Adrenal gland (tissue), 5 donors: ENCODE measurements around the gene MGME1.

Source experiments
- CTCF ChIP-seq, 6 experiments: fragments of 450-650 bp in 4 of 6; fragments of 200-600 bp in 2 of 6; sonication (generic) in 1 of 6; IDR thresholded peaks; 1 replicate in 5 of 6; 2 replicates in 1 of 6; pipeline versions ENCODE4 v1.5.1 to v1.8.0; 2016 to 2021; ENCODE audit warnings: antibody characterized with exemption in 6 of 6, mild to moderate bottlenecking in 2 of 6, moderate library complexity in 1 of 6
- POLR2A ChIP-seq, 2 donors: fragments of 450-650 bp; IDR thresholded peaks; one replicate each; pipeline ENCODE4 v1.6.1; 2017; ENCODE audit warnings: antibody characterized with exemption in 2 of 2, mild to moderate bottlenecking in 2 of 2, moderate library complexity in 1 of 2
- donor health status: DM: no; HTN: no; CAD: no.

- TF ChIP-seq CTCF (IDR thresholded peaks at IDR 0.05) (no peak), POLR2A (IDR thresholded peaks at IDR 0.05) (no peak)
Observed at GRCh38 chr20:17951323-17951722, 17.5 kb upstream of the MGME1 start.
